Fibroblast of the aortic adventitia (primary cell): Measurements from ENCODE around the gene ANXA5. TPM values are rescaled to one million over a fixed set of nuclear protein-coding genes. Genes with fewer than 3 reads are reported as not detected.

Source experiments
- DNase-seq: peaks from one replicate; pipeline ENCODE4 v3.0.0-alpha.2; 2010; ENCODE audit warnings: low read depth
- H3K4me3 ChIP-seq: 2 replicates; pipeline ENCODE4 v1.5.1; 2011; ENCODE audit warnings: low read depth, mild to moderate bottlenecking, control low read depth, low read length, moderate library complexity
- total RNA-seq: library from RNA; depleted of rRNA; stranded (reverse); fragments of >200 nt; gene quantifications from 2 replicates; pipeline ENCODE4 v1.2.3, GENCODE V29; 2012; ENCODE audit warnings: low replicate concordance
- TF ChIP-seq, protein P1 (sequence below): IDR thresholded peaks from 2 replicates; pipeline ENCODE4 v1.5.1; 2011; ENCODE audit warnings: mild to moderate bottlenecking, low read length, control low read depth, inconsistent platforms; ENCODE audit not compliant: insufficient read depth

Gene ANXA5
- total RNA-seq, 1 donor = 1,355 TPM

DNA sequence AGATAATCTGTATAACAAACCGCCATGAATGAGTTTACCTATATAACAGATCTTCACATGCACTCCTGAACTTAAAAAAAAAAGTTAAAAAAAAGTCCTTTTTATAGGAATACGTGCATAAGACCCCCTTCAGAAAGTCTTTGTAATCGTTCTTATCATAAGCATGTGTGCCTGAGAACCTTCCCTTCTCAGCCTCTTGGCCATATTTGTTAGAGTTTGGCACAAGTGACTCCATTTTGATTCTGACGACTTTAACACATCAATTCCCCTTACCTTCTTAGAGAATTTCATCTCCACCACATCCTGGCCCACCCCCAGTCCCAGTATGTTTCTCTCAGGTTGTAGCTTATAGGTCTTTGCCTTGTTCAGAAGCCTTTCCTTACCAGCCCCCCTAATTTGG is 16.0 kb upstream of the ANXA5 start:
- H3K4me3 ChIP-seq = no peak overlapping the region
- DNase-seq = no peak
- TF ChIP-seq, protein P1, sequence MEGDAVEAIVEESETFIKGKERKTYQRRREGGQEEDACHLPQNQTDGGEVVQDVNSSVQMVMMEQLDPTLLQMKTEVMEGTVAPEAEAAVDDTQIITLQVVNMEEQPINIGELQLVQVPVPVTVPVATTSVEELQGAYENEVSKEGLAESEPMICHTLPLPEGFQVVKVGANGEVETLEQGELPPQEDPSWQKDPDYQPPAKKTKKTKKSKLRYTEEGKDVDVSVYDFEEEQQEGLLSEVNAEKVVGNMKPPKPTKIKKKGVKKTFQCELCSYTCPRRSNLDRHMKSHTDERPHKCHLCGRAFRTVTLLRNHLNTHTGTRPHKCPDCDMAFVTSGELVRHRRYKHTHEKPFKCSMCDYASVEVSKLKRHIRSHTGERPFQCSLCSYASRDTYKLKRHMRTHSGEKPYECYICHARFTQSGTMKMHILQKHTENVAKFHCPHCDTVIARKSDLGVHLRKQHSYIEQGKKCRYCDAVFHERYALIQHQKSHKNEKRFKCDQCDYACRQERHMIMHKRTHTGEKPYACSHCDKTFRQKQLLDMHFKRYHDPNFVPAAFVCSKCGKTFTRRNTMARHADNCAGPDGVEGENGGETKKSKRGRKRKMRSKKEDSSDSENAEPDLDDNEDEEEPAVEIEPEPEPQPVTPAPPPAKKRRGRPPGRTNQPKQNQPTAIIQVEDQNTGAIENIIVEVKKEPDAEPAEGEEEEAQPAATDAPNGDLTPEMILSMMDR = no peak

DNA sequence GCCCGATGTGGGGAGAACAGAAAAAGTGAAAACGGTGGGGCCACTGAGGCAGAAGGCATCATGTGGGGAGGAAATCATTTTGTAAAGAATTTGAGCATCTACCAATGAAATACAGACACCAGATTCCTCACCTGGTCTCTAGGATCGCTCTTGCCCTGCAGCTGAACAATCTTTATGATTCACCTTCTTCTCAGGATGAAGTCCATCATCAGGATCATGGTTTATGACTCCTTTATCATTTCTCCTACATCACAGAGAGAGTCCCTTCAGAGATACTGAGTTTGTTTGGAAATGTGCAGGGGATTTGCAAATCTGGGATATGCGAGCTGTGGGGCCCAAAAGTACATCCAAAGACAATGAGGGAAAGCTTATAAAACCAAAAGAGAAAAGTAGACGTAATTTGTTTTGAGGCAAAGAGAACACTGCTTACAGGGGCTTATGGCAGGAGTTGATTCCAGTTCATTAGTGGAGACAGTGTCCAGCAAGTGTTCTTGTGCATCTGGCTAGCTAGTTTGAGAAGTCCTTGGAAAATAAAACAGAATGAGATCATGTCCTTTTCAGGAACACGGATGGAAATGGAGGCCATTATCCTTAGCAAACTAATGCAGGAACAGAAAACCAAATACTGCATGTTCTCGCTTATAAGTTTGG is 15.3 kb upstream of the ANXA5 start:
- H3K4me3 ChIP-seq = peak overlapping the region; percentile 34
- TF ChIP-seq, protein P1 = no peak
- no peak for DNase-seq

DNA sequence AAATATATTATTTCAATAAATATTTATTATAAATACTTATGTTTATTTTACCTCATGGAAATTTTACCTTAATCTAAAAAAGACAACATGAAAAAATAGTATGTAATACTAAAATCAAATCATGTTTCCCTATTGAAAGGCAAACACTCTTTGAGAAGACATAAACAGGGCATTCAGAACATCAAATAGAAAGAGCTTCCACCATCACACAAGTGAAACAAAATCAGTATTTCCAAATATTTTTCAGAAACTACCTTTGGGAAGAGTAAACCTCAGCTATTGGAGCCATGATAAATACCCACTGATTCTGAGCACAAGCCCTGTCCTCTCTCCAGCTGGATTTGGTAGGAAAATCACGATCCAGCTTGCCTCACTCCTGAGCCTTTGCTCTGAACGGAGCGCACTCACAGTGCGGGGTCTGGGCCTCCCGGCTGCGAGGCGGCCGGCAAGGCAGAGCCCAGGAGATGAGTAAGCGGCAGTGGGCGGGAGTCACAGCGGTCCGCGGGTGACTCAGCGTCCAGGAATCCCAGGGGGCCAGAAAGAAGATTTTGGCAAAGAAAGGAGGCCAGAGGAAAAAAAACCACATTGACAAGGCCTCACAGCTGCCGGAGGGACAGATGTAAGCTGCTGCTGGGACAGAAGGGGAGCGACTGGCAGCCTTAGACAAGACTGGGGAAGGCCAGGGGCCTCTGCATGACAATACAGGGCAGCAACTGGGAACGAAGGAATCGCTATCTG is 14.7 kb upstream of the ANXA5 start:
- peak overlapping the region; percentile 36 for H3K4me3 ChIP-seq
- peak; percentile 95 for DNase-seq
- TF ChIP-seq, protein P1 = no peak

DNA sequence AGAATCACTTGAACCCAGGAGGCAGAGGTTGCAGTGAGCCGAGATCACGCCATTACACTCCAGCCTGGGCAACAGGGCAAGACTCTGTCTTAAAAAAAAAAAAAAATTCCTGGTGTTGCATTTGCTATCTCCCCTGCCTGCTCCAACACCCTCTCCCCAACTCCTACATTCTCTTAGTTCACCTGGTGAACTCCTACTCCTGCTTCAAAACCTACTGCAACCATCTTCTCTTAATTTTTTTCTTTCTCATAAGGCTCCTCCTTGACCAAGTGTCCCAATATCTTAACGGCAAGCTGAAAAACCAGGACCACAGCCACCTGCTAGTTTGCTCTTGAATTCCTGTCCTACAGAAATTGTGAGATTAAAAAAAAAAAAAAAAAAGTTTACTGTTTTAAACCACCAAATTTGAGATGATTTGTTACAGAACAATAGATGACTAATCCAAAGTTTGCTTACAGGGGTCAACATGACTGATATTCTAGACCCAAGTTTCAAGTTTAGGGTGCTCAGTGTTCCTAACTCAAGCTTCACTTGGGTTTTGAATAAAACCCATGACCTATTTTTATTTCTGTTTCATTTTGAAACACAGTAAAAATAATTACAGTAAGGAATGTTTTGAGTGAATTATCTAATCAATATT is 13.1 kb upstream of the ANXA5 start:
- no peak for DNase-seq

DNA sequence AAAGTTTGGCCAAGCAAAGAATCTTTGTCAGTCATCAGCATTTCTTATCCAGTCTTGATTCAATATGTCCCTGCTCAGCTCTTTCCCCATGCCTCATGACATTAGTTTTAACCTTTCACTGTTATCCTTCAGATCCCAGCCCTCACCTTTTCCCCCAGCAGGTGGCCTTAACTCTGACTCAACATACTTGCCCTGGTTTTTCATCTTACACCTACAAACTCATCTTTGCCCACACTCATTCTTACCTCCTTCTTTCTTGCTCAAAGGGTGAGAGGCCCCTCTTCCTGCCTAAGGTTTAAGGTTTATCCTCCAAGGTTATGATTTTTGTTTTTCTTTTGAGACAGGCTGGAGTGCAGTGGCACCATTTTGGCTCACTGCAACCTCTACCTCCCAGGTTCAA is 10.6 kb upstream of the ANXA5 start:
- no peak for DNase-seq
- no peak overlapping the region for H3K4me3 ChIP-seq
- TF ChIP-seq, protein P1 = no peak

More for the DNA sequence above, 13.1 kb upstream of the ANXA5 start:
- no peak overlapping the region for H3K4me3 ChIP-seq
- TF ChIP-seq, protein P1 = no peak

DNA sequence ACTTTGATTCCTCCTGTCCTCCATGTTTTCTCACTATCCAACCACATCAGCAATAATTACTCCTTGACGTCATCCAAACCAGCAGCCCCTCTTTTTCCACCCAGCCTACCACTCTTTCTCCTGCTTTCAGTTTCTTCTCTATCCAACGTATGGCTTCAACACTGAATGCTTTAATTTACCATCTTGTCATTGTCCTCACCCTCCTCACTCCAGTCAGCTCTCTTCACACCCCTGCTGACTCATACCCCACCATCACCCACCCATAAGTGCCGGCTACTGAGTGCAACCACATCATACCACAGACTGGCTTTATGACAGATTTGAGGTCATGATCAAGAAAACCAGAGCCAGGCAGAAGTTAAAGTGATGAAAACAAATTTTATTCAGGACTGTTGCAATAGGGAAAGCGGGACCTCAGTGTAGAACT is 9.8 kb upstream of the ANXA5 start:
- DNase-seq = peak; percentile 59
- no peak overlapping the region for H3K4me3 ChIP-seq
- TF ChIP-seq, protein P1 = no peak
